K562 (cell line): ENCODE measurements around the gene POLR1H. TPM values are rescaled to one million over a fixed set of nuclear protein-coding genes. Genes with fewer than 3 reads are reported as not detected.
A peak's percentile ranks its signal among the peaks of the same experiment; 100 is the strongest.

ENCODE experiments used
- ADNP ChIP-seq: fragments of 200-800 bp; sonication (Bioruptor generic); IDR thresholded peaks from 2 replicates; pipeline ENCODE4 v1.6.1; 2016; ENCODE audit warnings: missing genetic modification characterization, missing compliant biosample characterization
- FOXA3 ChIP-seq, 2 experiments: fragments of 450-650 bp in 1 of 2; sonication (generic) in 1 of 2; formaldehyde crosslinking; IDR thresholded peaks in 1 of 2; conservative IDR thresholded peaks in 1 of 2; 2 replicates each; pipeline versions ENCODE4 v1.4.0 to v1.8.0; 2020 to 2022; ENCODE audit warnings: mild to moderate bottlenecking in 2 of 2, missing genetic modification reagents in 1 of 2
- FOXP1 ChIP-seq: sonication (generic); formaldehyde crosslinking; IDR thresholded peaks from 2 replicates; pipeline ENCODE4 v1.8.0; 2022; ENCODE audit warnings: mild to moderate bottlenecking, missing genetic modification reagents
- HDAC1 ChIP-seq, 2 experiments: fragments of 450-650 bp; IDR thresholded peaks; 2 replicates each; pipeline ENCODE4 v1.6.1; 2016 to 2017; ENCODE audit warnings: inconsistent platforms in 1 of 2, mild to moderate bottlenecking in 1 of 2, moderate library complexity in 1 of 2
- KDM4B ChIP-seq, 2 experiments: fragments of 450-650 bp in 1 of 2; sonication (generic) in 1 of 2; IDR thresholded peaks; 2 replicates each; pipeline ENCODE4 v1.6.1; 2016 to 2017; ENCODE audit warnings: borderline replicate concordance in 2 of 2, antibody characterized with exemption in 1 of 2, low read depth in 1 of 2, mild to moderate bottlenecking in 1 of 2
- NR4A1 ChIP-seq, 2 experiments: fragments of 250-450 bp in 1 of 2; fragments of 450-650 bp in 1 of 2; sonication (Bioruptor Pico) in 1 of 2; IDR thresholded peaks; 2 replicates each; pipeline versions ENCODE4 v1.4.0 to v1.6.1; 2016 to 2020; ENCODE audit warnings: mild to moderate bottlenecking in 2 of 2, missing compliant biosample characterization in 1 of 2, missing genetic modification characterization in 1 of 2, moderate library complexity in 1 of 2
- RBM25 ChIP-seq: fragments of 200-400 bp; formaldehyde crosslinking; IDR thresholded peaks from 2 replicates; pipeline ENCODE4 v1.6.1; 2018; ENCODE audit warnings: low read length, low read depth, moderate library complexity; ENCODE audit not compliant: severe bottlenecking
- SMAD4 ChIP-seq: fragments of 250-450 bp; sonication (Bioruptor Pico); conservative IDR thresholded peaks from 2 replicates; pipeline ENCODE4 v1.8.0; 2021; ENCODE audit warnings: inconsistent platforms, mild to moderate bottlenecking, moderate library complexity
- ZFX ChIP-seq: sonication (generic); formaldehyde crosslinking; IDR thresholded peaks from 2 replicates; pipeline ENCODE4 v1.8.0; 2022; ENCODE audit warnings: mild to moderate bottlenecking, missing genetic modification reagents, moderate library complexity
- ZNF512 ChIP-seq: IDR thresholded peaks from 2 replicates; pipeline ENCODE4 v1.6.1; 2016; ENCODE audit warnings: missing genetic modification characterization, missing compliant biosample characterization
- ZNF764 ChIP-seq: fragments of 250-450 bp; sonication (Bioruptor Pico); IDR thresholded peaks from 2 replicates; pipeline ENCODE4 v1.4.0; 2020; ENCODE audit warnings: low read depth, mild to moderate bottlenecking, moderate library complexity
- polyA plus RNA-seq, 8 experiments: library from polyadenylated mRNA; depleted of rRNA in 4 of 8; stranded (reverse) in 5 of 8; unstranded in 3 of 8; fragments of >200 nt; fragmentation: Nextera tagmentation in 2 of 8; fragmentation: Illumina TruSeq in 1 of 8; extraction: Ambion mirVana in 2 of 8; extraction: Trizol in 1 of 8; gene quantifications; 2 replicates each; pipeline versions ENCODE4 v1.2.1 to v1.2.3, GENCODE V29; 2011 to 2014; ENCODE audit warnings: inconsistent platforms in 1 of 8, missing spikeins in 1 of 8
- total RNA-seq, 7 experiments: library from RNA; depleted of rRNA in 6 of 7; stranded (reverse); fragments of >200 nt in 6 of 7; fragmentation: Illumina TruSeq in 2 of 7; extraction: Trizol in 2 of 7; gene quantifications; 2 replicates each; pipeline versions ENCODE4 v1.2.1 to v1.2.3, GENCODE V29; 2011 to 2021; ENCODE audit warnings: low replicate concordance in 1 of 7
- TF ChIP-seq, protein P1 (sequence below), 2 experiments: IDR thresholded peaks; 2 replicates each; pipeline ENCODE4 v1.6.1; 2012; ENCODE audit warnings: improper control_type of control experiment in 2 of 2, low read depth in 2 of 2, low read length in 2 of 2, borderline replicate concordance in 1 of 2
- TF ChIP-seq, protein P2 (sequence below): sonication (generic); IDR thresholded peaks from 2 replicates; pipeline ENCODE4 v1.6.1; 2016
- TF ChIP-seq, protein P3 (sequence below): fragments of 250-450 bp; sonication (Bioruptor Pico); IDR thresholded peaks from 2 replicates; pipeline ENCODE4 v1.8.0; 2022; ENCODE audit warnings: inconsistent platforms, mild to moderate bottlenecking, moderate library complexity, borderline replicate concordance

The POLR1H gene
- total and polyA plus RNA-seq, 9 of the 15 experiments (the other 6 are each of a cell fraction or from before 2014, with no cell fraction given): 92.2 to 333 (median 143) TPM

- TF ChIP-seq, protein P1, sequence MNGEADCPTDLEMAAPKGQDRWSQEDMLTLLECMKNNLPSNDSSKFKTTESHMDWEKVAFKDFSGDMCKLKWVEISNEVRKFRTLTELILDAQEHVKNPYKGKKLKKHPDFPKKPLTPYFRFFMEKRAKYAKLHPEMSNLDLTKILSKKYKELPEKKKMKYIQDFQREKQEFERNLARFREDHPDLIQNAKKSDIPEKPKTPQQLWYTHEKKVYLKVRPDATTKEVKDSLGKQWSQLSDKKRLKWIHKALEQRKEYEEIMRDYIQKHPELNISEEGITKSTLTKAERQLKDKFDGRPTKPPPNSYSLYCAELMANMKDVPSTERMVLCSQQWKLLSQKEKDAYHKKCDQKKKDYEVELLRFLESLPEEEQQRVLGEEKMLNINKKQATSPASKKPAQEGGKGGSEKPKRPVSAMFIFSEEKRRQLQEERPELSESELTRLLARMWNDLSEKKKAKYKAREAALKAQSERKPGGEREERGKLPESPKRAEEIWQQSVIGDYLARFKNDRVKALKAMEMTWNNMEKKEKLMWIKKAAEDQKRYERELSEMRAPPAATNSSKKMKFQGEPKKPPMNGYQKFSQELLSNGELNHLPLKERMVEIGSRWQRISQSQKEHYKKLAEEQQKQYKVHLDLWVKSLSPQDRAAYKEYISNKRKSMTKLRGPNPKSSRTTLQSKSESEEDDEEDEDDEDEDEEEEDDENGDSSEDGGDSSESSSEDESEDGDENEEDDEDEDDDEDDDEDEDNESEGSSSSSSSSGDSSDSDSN (IDR thresholded peaks at IDR 0.05; ENCODE audit: borderline replicate concordance in 1 of 2, low read depth in 2 of 2, low read length in 2 of 2): 0 out of 4 replicates have a peak, but pooled peaks of 1 of the 2 experiments have one; percentile 10
- TF ChIP-seq ZNF512 (tag) (no peak), FOXP1 (0 out of 2 replicates have a peak, but pooled peaks have one; percentile 14), ADNP (tag) (no peak), FOXA3 (CRISPR knock-in tag; conservative IDR thresholded peaks at IDR 0.05 in 1 of 2, IDR thresholded peaks at IDR 0.05 in 1 of 2) (0 out of 4 replicates have a peak, but pooled peaks of 1 of the 2 experiments have one; percentile 45), RBM25 (no peak), SMAD4 (no peak), KDM4B (IDR thresholded peaks at IDR 0.05; ENCODE audit: borderline replicate concordance in 2 of 2, low read depth in 1 of 2) (0 out of 4 replicates have a peak, but pooled peaks of 1 of the 2 experiments have one; percentile 67), ZNF764 (CRISPR knock-in tag) (no peak), NR4A1 (CRISPR knock-in tag; IDR thresholded peaks at IDR 0.05) (no peak), NR4A1 (tag; IDR thresholded peaks at IDR 0.05) (0 out of 2 replicates have a peak, but pooled peaks have one; percentile 45), HDAC1 (IDR thresholded peaks at IDR 0.05) (no peak), ZFX (no peak)
- TF ChIP-seq, protein P2, sequence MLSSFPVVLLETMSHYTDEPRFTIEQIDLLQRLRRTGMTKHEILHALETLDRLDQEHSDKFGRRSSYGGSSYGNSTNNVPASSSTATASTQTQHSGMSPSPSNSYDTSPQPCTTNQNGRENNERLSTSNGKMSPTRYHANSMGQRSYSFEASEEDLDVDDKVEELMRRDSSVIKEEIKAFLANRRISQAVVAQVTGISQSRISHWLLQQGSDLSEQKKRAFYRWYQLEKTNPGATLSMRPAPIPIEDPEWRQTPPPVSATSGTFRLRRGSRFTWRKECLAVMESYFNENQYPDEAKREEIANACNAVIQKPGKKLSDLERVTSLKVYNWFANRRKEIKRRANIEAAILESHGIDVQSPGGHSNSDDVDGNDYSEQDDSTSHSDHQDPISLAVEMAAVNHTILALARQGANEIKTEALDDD: peak; percentile 62; the same call in 1 of the 2 replicates
- TF ChIP-seq, protein P3, sequence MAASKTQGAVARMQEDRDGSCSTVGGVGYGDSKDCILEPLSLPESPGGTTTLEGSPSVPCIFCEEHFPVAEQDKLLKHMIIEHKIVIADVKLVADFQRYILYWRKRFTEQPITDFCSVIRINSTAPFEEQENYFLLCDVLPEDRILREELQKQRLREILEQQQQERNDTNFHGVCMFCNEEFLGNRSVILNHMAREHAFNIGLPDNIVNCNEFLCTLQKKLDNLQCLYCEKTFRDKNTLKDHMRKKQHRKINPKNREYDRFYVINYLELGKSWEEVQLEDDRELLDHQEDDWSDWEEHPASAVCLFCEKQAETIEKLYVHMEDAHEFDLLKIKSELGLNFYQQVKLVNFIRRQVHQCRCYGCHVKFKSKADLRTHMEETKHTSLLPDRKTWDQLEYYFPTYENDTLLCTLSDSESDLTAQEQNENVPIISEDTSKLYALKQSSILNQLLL (CRISPR knock-in tag): no peak
These were observed 893 bp downstream of the POLR1H start (continued) for GRCh38 chr6:30061858-30062458.
